Gastrocnemius medialis (tissue), 4 donors: ENCODE data around the gene SPAST. TPM values are rescaled to one million over a fixed set of nuclear protein-coding genes. Genes with fewer than 3 reads are reported as not detected.

ENCODE experiments used
- ATAC-seq, 2 donors: fragments of 150-250 bp; one replicate each; pipeline ENCODE4 v1.9.1; 2016
- DNase-seq, 2 donors: peaks; one replicate each; pipeline ENCODE4 v3.0.0-alpha.2; 2019
- H3K27ac ChIP-seq, 4 donors: fragments of 200-600 bp; sonication (generic); 1 replicate in 1 of 4; 2 replicates in 3 of 4; pipeline ENCODE4 v1.5.1; 2016 to 2018; ENCODE audit warnings: mild to moderate bottlenecking in 2 of 4, moderate library complexity in 1 of 4
- H3K27me3 ChIP-seq, 3 donors: fragments of 200-600 bp; sonication (generic) in 2 of 3; 1 replicate in 1 of 3; 2 replicates in 2 of 3; pipeline versions ENCODE4 v1.5.1 to v1.6.0; 2016 to 2019; ENCODE audit warnings: mild to moderate bottlenecking in 1 of 3, moderate library complexity in 1 of 3
- H3K36me3 ChIP-seq, 2 donors: fragments of 200-600 bp; sonication (generic) in 1 of 2; one replicate each; pipeline ENCODE4 v1.5.1; 2017 to 2018
- H3K4me1 ChIP-seq, 2 donors: fragments of 200-600 bp; sonication (generic) in 1 of 2; one replicate each; pipeline ENCODE4 v1.5.1; 2016 to 2017; ENCODE audit warnings: mild to moderate bottlenecking in 2 of 2
- H3K4me3 ChIP-seq, 4 donors: fragments of 200-600 bp; sonication (generic) in 3 of 4; 1 replicate in 1 of 4; 2 replicates in 3 of 4; pipeline ENCODE4 v1.5.1; 2016 to 2019; ENCODE audit warnings: mild to moderate bottlenecking in 2 of 4
- H3K9me3 ChIP-seq, 3 donors: fragments of 200-600 bp; sonication (generic) in 2 of 3; 1 replicate in 1 of 3; 2 replicates in 2 of 3; pipeline ENCODE4 v1.5.1; 2016 to 2019
- POLR2A ChIP-seq, 2 donors: fragments of 450-650 bp; IDR thresholded peaks; one replicate each; pipeline ENCODE4 v1.6.1; 2017; ENCODE audit warnings: antibody characterized with exemption in 2 of 2, mild to moderate bottlenecking in 2 of 2, moderate library complexity in 2 of 2
- in situ Hi-C, 4 donors: fragments of 200-750 bp; cut with MboI; loops; one replicate each; pipeline versions ENCODE4 v1.15.0 to v1.8.0; 2017; ENCODE audit warnings: low sequenced_read_pairs in 4 of 4
- intact Hi-C: fragments of 100-400 bp; cut with DNase I; formaldehyde crosslinking; loops from one replicate; pipeline ENCODE4 v1.15.1; 2023; ENCODE audit warnings: low total_unique reads
- total RNA-seq, 4 donors: library from RNA; depleted of rRNA; stranded (reverse); fragments of >200 nt; gene quantifications; one replicate each; pipeline versions ENCODE4 v1.1.0 to v1.2.3, GENCODE V29; 2016
- TF ChIP-seq, protein P1 (sequence below), 5 experiments: fragments of 450-650 bp in 3 of 5; fragments of 200-600 bp in 2 of 5; sonication (generic) in 2 of 5; IDR thresholded peaks in 4 of 5; conservative IDR thresholded peaks in 1 of 5; 1 replicate in 4 of 5; 2 replicates in 1 of 5; pipeline ENCODE4 v1.5.1; 2016 to 2019; ENCODE audit warnings: antibody characterized with exemption in 5 of 5, mild to moderate bottlenecking in 3 of 5, moderate library complexity in 3 of 5

Gene SPAST
- total RNA-seq, 4 donors from 2014 or later = 25.0 to 30.6 (median 28.9) TPM

DNA sequence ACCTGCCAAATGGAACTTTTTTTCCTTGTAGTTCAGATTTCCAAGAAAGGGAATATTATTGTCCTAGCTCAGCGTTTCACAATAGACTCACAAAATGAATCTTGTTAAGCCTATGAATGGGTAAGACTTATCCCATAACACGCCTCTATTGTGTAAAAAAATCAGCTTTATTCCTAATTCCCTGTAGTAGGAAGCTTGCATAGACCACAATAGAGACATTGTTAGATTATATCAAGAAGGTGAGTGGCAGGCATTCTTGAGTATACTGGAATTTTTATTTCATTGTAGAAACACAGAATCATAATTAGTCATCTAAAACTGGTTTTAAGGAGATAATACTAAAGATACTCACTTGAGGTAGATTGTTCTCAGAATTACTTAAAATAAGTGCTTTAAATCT, 55.8 kb downstream of the SPAST start:
- no peaks in the 10 kb centered on the region for H3K27me3 ChIP-seq
- H3K4me3 ChIP-seq = no peak overlapping the region
- intact Hi-C loops (no loop called here), in situ Hi-C loops (no loop called here)
- peaks cover 0 to 17% of the 10 kb centered on the region in 2 donors for H3K36me3 ChIP-seq
- no peak overlapping the region for H3K27ac ChIP-seq
- H3K9me3 ChIP-seq = no peaks in the 10 kb centered on the region
- no peak for TF ChIP-seq POLR2A (IDR thresholded peaks at IDR 0.05)
- TF ChIP-seq, protein P1, sequence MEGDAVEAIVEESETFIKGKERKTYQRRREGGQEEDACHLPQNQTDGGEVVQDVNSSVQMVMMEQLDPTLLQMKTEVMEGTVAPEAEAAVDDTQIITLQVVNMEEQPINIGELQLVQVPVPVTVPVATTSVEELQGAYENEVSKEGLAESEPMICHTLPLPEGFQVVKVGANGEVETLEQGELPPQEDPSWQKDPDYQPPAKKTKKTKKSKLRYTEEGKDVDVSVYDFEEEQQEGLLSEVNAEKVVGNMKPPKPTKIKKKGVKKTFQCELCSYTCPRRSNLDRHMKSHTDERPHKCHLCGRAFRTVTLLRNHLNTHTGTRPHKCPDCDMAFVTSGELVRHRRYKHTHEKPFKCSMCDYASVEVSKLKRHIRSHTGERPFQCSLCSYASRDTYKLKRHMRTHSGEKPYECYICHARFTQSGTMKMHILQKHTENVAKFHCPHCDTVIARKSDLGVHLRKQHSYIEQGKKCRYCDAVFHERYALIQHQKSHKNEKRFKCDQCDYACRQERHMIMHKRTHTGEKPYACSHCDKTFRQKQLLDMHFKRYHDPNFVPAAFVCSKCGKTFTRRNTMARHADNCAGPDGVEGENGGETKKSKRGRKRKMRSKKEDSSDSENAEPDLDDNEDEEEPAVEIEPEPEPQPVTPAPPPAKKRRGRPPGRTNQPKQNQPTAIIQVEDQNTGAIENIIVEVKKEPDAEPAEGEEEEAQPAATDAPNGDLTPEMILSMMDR (IDR thresholded peaks at IDR 0.05 in 4 of 5, conservative IDR thresholded peaks at IDR 0.05 in 1 of 5) = no peak
- no peaks in the 10 kb centered on the region for H3K4me1 ChIP-seq
- ATAC-seq = no peak
- DNase-seq = no peak

DNA sequence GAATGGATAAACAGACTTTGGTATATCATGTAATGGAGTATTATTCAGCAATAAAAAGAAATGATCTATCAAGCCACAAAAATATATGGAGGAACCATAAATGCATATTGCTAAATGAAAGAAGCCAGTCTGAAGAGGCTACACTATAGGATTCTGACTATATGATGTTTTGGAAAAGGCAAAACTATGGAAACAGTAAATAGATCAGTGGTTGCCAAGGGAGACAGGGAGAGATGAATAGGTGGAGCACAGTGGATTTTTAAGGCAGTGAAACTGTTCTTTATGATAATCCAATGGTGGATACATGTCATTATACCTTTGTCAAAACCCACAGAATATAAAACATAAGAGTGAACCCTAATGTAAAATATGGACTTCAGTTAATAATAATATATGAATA, 61.3 kb downstream of the SPAST start:
- TF ChIP-seq, protein P1 (IDR thresholded peaks at IDR 0.05 in 4 of 5, conservative IDR thresholded peaks at IDR 0.05 in 1 of 5) = no peak
- no peak for TF ChIP-seq POLR2A (IDR thresholded peaks at IDR 0.05)
- DNase-seq (no peak), ATAC-seq (no peak)
- in situ Hi-C loops = no loop called here
- Histone ChIP-seq H3K4me1 (no peaks in the 10 kb centered on the region), H3K36me3 (peaks cover 0 to 25% of the 10 kb centered on the region in 2 donors), H3K27ac (no peak overlapping the region), H3K27me3 (no peaks in the 10 kb centered on the region), H3K4me3 (no peak overlapping the region), H3K9me3 (no peaks in the 10 kb centered on the region)
- intact Hi-C loops = no loop called here

DNA sequence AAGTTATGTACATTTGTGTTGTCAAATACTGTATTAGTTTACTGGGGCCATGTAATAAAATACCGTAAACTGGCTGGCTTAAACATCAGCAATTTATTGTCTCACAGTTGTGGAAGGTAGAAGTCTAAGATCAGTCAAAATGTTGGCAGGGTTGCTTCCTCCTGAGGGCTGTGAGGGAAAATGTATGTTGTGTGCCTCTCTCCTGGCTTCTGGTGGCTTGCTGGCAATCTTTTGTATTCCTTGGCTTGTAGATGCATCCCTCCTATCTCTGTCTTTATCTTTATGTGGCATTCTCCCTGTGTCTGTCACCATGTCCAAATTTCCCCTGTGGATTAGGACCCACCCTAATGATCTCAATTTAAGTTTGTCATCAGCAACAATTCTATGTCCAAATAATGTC, 65.3 kb downstream of the SPAST start:
- no peak for DNase-seq
- Histone ChIP-seq H3K4me3 (no peak overlapping the region), H3K4me1 (no peaks in the 10 kb centered on the region), H3K36me3 (peaks cover 0 to 47% of the 10 kb centered on the region in 2 donors), H3K27ac (no peak overlapping the region), H3K27me3 (no peaks in the 10 kb centered on the region), H3K9me3 (no peaks in the 10 kb centered on the region)
- ATAC-seq = no peak
- TF ChIP-seq POLR2A (IDR thresholded peaks at IDR 0.05) = no peak
- TF ChIP-seq, protein P1 (IDR thresholded peaks at IDR 0.05 in 4 of 5, conservative IDR thresholded peaks at IDR 0.05 in 1 of 5) = no peak
- in situ Hi-C loops = no loop called here
- intact Hi-C loops = no loop called here

DNA sequence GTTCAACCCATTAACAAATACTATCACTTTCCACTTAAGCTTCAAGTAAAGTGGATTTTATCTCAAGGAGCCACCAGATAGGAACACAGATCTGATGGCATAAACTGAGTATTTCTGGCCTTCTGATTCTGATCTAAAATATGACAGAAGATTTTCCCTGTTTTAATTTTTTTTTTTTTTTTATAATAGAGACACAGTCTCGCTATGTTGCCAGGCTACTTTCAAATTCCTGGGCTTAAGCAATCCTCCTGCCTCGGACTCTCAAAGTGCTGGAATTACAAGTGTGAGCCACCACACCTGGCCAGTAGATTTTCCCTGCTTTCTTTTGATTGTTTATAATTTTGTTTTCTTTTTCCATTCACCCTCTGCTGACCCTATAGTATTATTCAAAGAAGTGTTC, 65.7 kb downstream of the SPAST start:
- TF ChIP-seq POLR2A (IDR thresholded peaks at IDR 0.05) = no peak
- TF ChIP-seq, protein P1 (IDR thresholded peaks at IDR 0.05 in 4 of 5, conservative IDR thresholded peaks at IDR 0.05 in 1 of 5) = no peak
- H3K27me3 ChIP-seq = no peaks in the 10 kb centered on the region
- H3K36me3 ChIP-seq = peaks cover 0 to 47% of the 10 kb centered on the region in 2 donors
- intact Hi-C loops (no loop called here), in situ Hi-C loops (no loop called here)
- no peaks in the 10 kb centered on the region for H3K4me1 ChIP-seq
- no peak overlapping the region for H3K27ac ChIP-seq
- no peak overlapping the region for H3K4me3 ChIP-seq
- no peaks in the 10 kb centered on the region for H3K9me3 ChIP-seq
- DNase-seq (no peak), ATAC-seq (no peak)

DNA sequence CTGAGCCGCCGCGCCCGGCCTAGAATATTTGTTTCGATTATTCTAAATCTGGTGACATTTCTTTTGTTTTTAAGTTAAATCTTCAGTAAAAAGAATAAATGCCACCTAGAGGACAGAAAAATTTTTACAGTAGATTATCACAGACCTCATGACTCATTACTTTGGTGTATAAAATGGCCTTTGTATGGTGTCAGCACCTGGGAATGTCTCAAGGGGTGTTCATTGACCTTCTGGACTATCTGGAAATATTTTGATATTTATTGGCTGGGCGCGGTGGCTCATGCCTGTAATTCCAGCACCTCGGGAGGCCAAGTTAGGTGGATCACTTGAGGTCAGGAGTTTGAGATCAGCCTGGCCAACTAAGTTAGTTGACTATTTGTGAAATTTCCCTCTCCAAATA, 72.1 kb downstream of the SPAST start:
- Histone ChIP-seq H3K36me3 (peaks cover 0 to 42% of the 10 kb centered on the region in 2 donors), H3K27me3 (no peaks in the 10 kb centered on the region), H3K9me3 (no peaks in the 10 kb centered on the region), H3K4me1 (no peaks in the 10 kb centered on the region), H3K4me3 (no peak overlapping the region), H3K27ac (no peak overlapping the region)
- intact Hi-C loops = no loop called here
- in situ Hi-C loops = no loop called here
- DNase-seq (no peak), ATAC-seq (no peak)
- TF ChIP-seq, protein P1 (IDR thresholded peaks at IDR 0.05 in 4 of 5, conservative IDR thresholded peaks at IDR 0.05 in 1 of 5) = no peak
- TF ChIP-seq POLR2A (IDR thresholded peaks at IDR 0.05) = no peak
